Left forelimb (tissue), 1 donor: Measurements from ENCODE around the gene LAMP1.
"Not testable (repeated sequence)": the region's sequence is repeated elsewhere in the genome, so short reads cannot be mapped to it uniquely, and the experiment has no call there.

Experiments
- DNase-seq: peaks from one replicate; pipeline ENCODE4 v3.0.0-alpha.2; 2018; ENCODE audit warnings: low spot score

Gene LAMP1

GRCh38 chr13:113356596-113356995 lies 59.6 kb downstream of the LAMP1 start:
- DNase-seq = no peak

GRCh38 chr13:113357529-113357928 lies 60.5 kb downstream of the LAMP1 start:
- DNase-seq = no peak

GRCh38 chr13:113358653-113359190 lies 61.7 kb downstream of the LAMP1 start:
- no peak for DNase-seq

- no peak for DNase-seq
Measured at GRCh38 chr13:113359571-113359970, 62.5 kb downstream of the LAMP1 start.

- no peak for DNase-seq
Measured at GRCh38 chr13:113360446-113360845, 63.4 kb downstream of the LAMP1 start.

- DNase-seq = no peak
Measured at GRCh38 chr13:113361406-113361805, 64.4 kb downstream of the LAMP1 start.

- peak; percentile 78 for DNase-seq
Measured at GRCh38 chr13:113364311-113364889, 67.4 kb downstream of the LAMP1 start.

- DNase-seq = no peak
Measured at GRCh38 chr13:113364901-113365582, 68.0 kb downstream of the LAMP1 start.

GRCh38 chr13:113365583-113365970 lies 68.5 kb downstream of the LAMP1 start:
- no peak for DNase-seq

GRCh38 chr13:113365971-113366588 lies 69.0 kb downstream of the LAMP1 start:
- no peak for DNase-seq

- no peak for DNase-seq
Measured at GRCh38 chr13:113367020-113367560, 70.1 kb downstream of the LAMP1 start.

- DNase-seq = no peak
Measured at GRCh38 chr13:113367771-113368170, 70.7 kb downstream of the LAMP1 start.

- DNase-seq = not testable (repeated sequence)
Measured at GRCh38 chr13:113368353-113368752, 71.3 kb downstream of the LAMP1 start.

- no peak for DNase-seq
Measured at GRCh38 chr13:113369189-113369588, 72.2 kb downstream of the LAMP1 start.

GRCh38 chr13:113369881-113370280 lies 72.8 kb downstream of the LAMP1 start:
- no peak for DNase-seq

- DNase-seq = no peak
Measured at GRCh38 chr13:113371061-113371460, 74.0 kb downstream of the LAMP1 start.

- not testable (repeated sequence) for DNase-seq
Measured at GRCh38 chr13:113371701-113372100, 74.7 kb downstream of the LAMP1 start.
